ENCODE results near the gene TAGLN2.

DNA sequence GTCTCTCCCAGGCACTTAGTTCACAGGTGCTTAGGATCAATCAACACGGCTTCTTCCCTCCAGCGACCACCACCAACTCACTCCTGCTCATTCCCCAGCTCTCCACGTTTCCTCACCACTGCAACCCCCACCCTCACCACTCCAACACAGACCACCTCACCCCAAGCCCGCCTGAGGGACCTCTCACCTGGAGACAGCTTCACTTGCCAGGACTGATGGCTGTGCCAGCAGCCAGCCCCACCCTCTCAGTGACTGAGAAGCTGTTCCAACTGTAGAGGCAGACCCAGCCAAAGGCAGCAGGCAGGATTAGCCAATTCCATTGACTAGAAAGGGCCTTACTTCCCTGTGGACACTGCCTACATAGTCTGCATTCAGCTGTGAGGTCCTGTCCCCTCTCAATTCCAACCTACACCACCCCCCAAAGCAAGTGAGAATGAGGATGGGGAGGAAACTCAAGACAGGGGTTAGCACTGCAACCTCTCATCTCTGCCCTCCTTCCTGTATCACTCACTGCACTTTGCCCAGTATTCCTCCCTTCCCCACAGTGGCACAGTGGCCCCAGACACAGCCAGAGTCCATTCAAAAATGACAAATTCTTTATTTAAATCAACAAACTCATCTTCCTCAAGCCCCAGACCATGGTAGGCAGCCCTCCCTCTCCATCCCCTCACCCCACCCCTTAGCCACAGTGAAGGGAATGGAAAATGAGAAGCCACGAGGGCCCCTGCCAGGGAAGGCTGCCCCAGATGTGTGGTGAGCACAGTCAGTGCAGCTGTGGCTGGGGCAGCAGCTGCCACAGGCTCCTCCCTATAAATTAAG is 7.6 kb downstream of the TAGLN2 start:
- TF ChIP-seq POLR2A (IDR thresholded peaks at IDR 0.05; ENCODE audit: low read depth, low read length) (peak; percentile 47; the same call in 1 of the 2 replicates), TAF1 (IDR thresholded peaks at IDR 0.05; ENCODE audit: low read depth, low read length) (no peak), POLR2AphosphoS5 (IDR thresholded peaks at IDR 0.05; ENCODE audit: low read depth, low read length) (no peak), SPI1 (IDR thresholded peaks at IDR 0.05; ENCODE audit: low read depth, low read length) (no peak), PAX5 (IDR thresholded peaks at IDR 0.05; ENCODE audit: insufficient read depth, low read length, severe bottlenecking) (no peak), POU2F2 (IDR thresholded peaks at IDR 0.05; ENCODE audit: low read depth, low read length) (no peak)

Data from GM12891 (cell line).